HEK293 (cell line): ENCODE data around the gene MALRD1.

Experiments used
- BCL6B ChIP-seq: fragments of 450-650 bp; formaldehyde crosslinking; IDR thresholded peaks from 2 replicates; pipeline ENCODE4 v1.5.1; 2017; ENCODE audit warnings: missing biosample characterization, missing genetic modification characterization
- CTCF ChIP-seq: fragments of 450-650 bp; formaldehyde crosslinking; IDR thresholded peaks from 2 replicates; pipeline ENCODE4 v1.5.1; 2016; ENCODE audit warnings: missing biosample characterization, missing genetic modification characterization
- RBAK ChIP-seq: fragments of 450-650 bp; formaldehyde crosslinking; IDR thresholded peaks from 2 replicates; pipeline ENCODE4 v1.5.1; 2016; ENCODE audit warnings: missing biosample characterization, missing genetic modification characterization
- YY2 ChIP-seq: fragments of 450-650 bp; formaldehyde crosslinking; IDR thresholded peaks from 2 replicates; pipeline ENCODE4 v1.5.1; 2016; ENCODE audit warnings: missing biosample characterization, missing genetic modification characterization
- ZBTB20 ChIP-seq: fragments of 450-650 bp; formaldehyde crosslinking; IDR thresholded peaks from 2 replicates; pipeline ENCODE4 v1.5.1; 2016; ENCODE audit warnings: missing biosample characterization, missing genetic modification characterization
- ZNF146 ChIP-seq: fragments of 450-650 bp; formaldehyde crosslinking; IDR thresholded peaks from 2 replicates; pipeline ENCODE4 v1.5.1; 2016; ENCODE audit warnings: missing biosample characterization, missing genetic modification characterization
- ZNF221 ChIP-seq: fragments of 450-650 bp; formaldehyde crosslinking; IDR thresholded peaks from 2 replicates; pipeline ENCODE4 v1.5.1; 2017; ENCODE audit warnings: missing biosample characterization, missing genetic modification characterization, borderline replicate concordance
- ZNF629 ChIP-seq: fragments of 450-650 bp; formaldehyde crosslinking; IDR thresholded peaks from 2 replicates; pipeline ENCODE4 v1.5.1; 2017; ENCODE audit warnings: missing biosample characterization, missing genetic modification characterization
- ZNF791 ChIP-seq: fragments of 450-650 bp; formaldehyde crosslinking; IDR thresholded peaks from 2 replicates; pipeline ENCODE4 v1.5.1; 2016; ENCODE audit warnings: missing biosample characterization, missing genetic modification characterization
- ZSCAN5A ChIP-seq: fragments of 450-650 bp; formaldehyde crosslinking; IDR thresholded peaks from 2 replicates; pipeline ENCODE4 v1.5.1; 2016; ENCODE audit warnings: missing biosample characterization, missing genetic modification characterization
- TF ChIP-seq, protein P1 (sequence below): fragments of 450-650 bp; formaldehyde crosslinking; IDR thresholded peaks from 2 replicates; pipeline ENCODE4 v1.5.1; 2016; ENCODE audit warnings: missing biosample characterization, missing genetic modification characterization
- TF ChIP-seq, protein P2 (sequence below): fragments of 450-650 bp; formaldehyde crosslinking; IDR thresholded peaks from 2 replicates; pipeline ENCODE4 v1.5.1; 2016; ENCODE audit warnings: missing biosample characterization, missing genetic modification characterization

DNA sequence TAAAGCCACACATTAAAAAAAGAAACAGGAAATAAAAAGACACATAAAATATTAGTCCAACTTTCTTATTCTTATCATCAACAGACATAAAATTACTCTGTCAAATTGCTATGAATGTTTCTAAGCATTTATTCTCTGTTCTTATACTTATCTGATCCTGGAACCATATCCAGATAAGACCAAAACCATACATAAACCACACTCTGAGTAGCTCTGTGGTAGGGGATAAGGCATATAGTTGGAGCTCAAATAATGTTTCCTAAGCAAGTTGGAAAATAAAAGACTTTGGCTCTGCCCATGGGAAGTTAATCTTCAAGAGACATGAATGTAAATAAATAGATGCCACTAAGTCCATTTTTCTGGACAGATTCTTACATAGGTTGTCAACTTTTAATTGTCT, 664.6 kb downstream of the MALRD1 start:
- TF ChIP-seq CTCF (tag by site-specific recombination) (no peak), ZNF629 (tag by site-specific recombination) (no peak), ZNF221 (tag by site-specific recombination) (no peak), BCL6B (tag by site-specific recombination) (no peak), ZNF791 (tag by site-specific recombination) (no peak), ZBTB20 (tag by site-specific recombination) (no peak), ZSCAN5A (tag by site-specific recombination) (no peak), YY2 (tag by site-specific recombination) (no peak), RBAK (tag by site-specific recombination) (no peak), ZNF146 (tag by site-specific recombination) (no peak)
- TF ChIP-seq, protein P1, sequence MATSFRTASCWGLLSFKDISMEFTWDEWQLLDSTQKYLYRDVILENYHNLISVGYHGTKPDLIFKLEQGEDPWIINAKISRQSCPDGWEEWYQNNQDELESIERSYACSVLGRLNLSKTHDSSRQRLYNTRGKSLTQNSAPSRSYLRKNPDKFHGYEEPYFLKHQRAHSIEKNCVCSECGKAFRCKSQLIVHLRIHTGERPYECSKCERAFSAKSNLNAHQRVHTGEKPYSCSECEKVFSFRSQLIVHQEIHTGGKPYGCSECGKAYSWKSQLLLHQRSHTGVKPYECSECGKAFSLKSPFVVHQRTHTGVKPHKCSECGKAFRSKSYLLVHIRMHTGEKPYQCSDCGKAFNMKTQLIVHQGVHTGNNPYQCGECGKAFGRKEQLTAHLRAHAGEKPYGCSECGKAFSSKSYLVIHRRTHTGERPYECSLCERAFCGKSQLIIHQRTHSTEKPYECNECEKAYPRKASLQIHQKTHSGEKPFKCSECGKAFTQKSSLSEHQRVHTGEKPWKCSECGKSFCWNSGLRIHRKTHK (tag by site-specific recombination): no peak
- TF ChIP-seq, protein P2, sequence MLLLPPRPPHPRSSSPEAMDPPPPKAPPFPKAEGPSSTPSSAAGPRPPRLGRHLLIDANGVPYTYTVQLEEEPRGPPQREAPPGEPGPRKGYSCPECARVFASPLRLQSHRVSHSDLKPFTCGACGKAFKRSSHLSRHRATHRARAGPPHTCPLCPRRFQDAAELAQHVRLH (tag by site-specific recombination): no peak
